Renal pelvis (tissue), 12 donors: ENCODE results near the gene CNOT1. TPM values are rescaled to one million over a fixed set of nuclear protein-coding genes. Genes with fewer than 3 reads are reported as not detected.
"Not testable (repeated sequence)": the region's sequence is repeated elsewhere in the genome, so short reads cannot be mapped to it uniquely, and the experiment has no call there.

Experiments
- DNase-seq: peaks from one replicate; pipeline ENCODE4 v3.0.0-alpha.2; 2013
- long read RNA-seq, 16 experiments: transcript quantifications; one replicate each; lab custom pipeline, GENCODE V29; 2026
- polyA plus RNA-seq, 3 donors: library from polyadenylated mRNA; unstranded; fragments of 120-200 nt; gene quantifications; one replicate each; pipeline ENCODE4 v1.2.1, GENCODE V29; 2013; ENCODE audit not compliant: insufficient read length in 3 of 3

Gene CNOT1
- polyA plus RNA-seq = 100 to 1,000 TPM; 182 to 226 (median 194) TPM
- long read RNA-seq, donor 1, partial matches to known transcripts = 13 of 15 reads
- long read RNA-seq, donor 1, other reads (novel, unspliced or antisense) = 0 of 15 reads
- long read RNA-seq, donor 2, partial matches to known transcripts = 0 of 4 reads
- long read RNA-seq, donor 2, other reads (novel, unspliced or antisense) = 0 of 4 reads
- long read RNA-seq, donor 3, transcript CNOT1-221 (4 exons, 493 nt) = major isoform, 5 of 5 reads
- long read RNA-seq, donor 3, partial matches to known transcripts = 0 of 5 reads
- long read RNA-seq, donor 3, other reads (novel, unspliced or antisense) = 0 of 5 reads
- long read RNA-seq, donor 4, partial matches to known transcripts = 0 of 3 reads
- long read RNA-seq, donor 4, other reads (novel, unspliced or antisense) = 0 of 3 reads
- long read RNA-seq, donor 5, partial matches to known transcripts = 0 of 3 reads
- long read RNA-seq, donor 5, other reads (novel, unspliced or antisense) = 0 of 3 reads
- long read RNA-seq, donor 6, transcript CNOT1-221 (4 exons, 493 nt) = major isoform, 5 of 17 reads
- long read RNA-seq, donor 6, partial matches to known transcripts = 10 of 17 reads
- long read RNA-seq, donor 6, other reads (novel, unspliced or antisense) = 0 of 17 reads
- long read RNA-seq, donor 7, transcript CNOT1-221 (4 exons, 493 nt) = major isoform, 7 of 22 reads
- long read RNA-seq, donor 7, partial matches to known transcripts = 11 of 22 reads
- long read RNA-seq, donor 7, other reads (novel, unspliced or antisense) = 0 of 22 reads
- long read RNA-seq, donor 8, partial matches to known transcripts = 0 of 6 reads
- long read RNA-seq, donor 8, other reads (novel, unspliced or antisense) = 0 of 6 reads
- long read RNA-seq, donor 9, full-length matches to known transcripts = 9 of 15 reads
- long read RNA-seq, donor 9, partial matches to known transcripts = 6 of 15 reads
- long read RNA-seq, donor 9, other reads (novel, unspliced or antisense) = 0 of 15 reads
- long read RNA-seq, donor 10, full-length matches to known transcripts = 9 of 26 reads
- long read RNA-seq, donor 10, partial matches to known transcripts = 17 of 26 reads
- long read RNA-seq, donor 10, other reads (novel, unspliced or antisense) = 0 of 26 reads
- long read RNA-seq, donor 11, full-length matches to known transcripts = 8 of 19 reads
- long read RNA-seq, donor 11, partial matches to known transcripts = 11 of 19 reads
- long read RNA-seq, donor 11, other reads (novel, unspliced or antisense) = 0 of 19 reads
- long read RNA-seq, donor 12, full-length matches to known transcripts = 10 of 32 reads
- long read RNA-seq, donor 12, partial matches to known transcripts = 22 of 32 reads
- long read RNA-seq, donor 12, other reads (novel, unspliced or antisense) = 0 of 32 reads
- long read RNA-seq, donor 13, transcript CNOT1-221 (4 exons, 493 nt) = major isoform, 5 of 28 reads
- long read RNA-seq, donor 13, partial matches to known transcripts = 20 of 28 reads
- long read RNA-seq, donor 13, other reads (novel, unspliced or antisense) = 0 of 28 reads
- long read RNA-seq, donor 14 = 0 reads
- long read RNA-seq, donor 15 = 0 reads
- long read RNA-seq, donor 16, full-length matches to known transcripts = 5 of 5 reads
- long read RNA-seq, donor 16, partial matches to known transcripts = 0 of 5 reads
- long read RNA-seq, donor 16, other reads (novel, unspliced or antisense) = 0 of 5 reads

- peak; percentile 99 for DNase-seq
Observed at GRCh38 chr16:58629733-58630640, at the start of gene CNOT1. Gene CNOT1 (minus strand): TSS chr16:58629826. CDS start chr16:58599337, 30,489 bp downstream.

- no peak for DNase-seq
Observed at GRCh38 chr16:58678716-58679115, 49.1 kb upstream of the CNOT1 start.

GRCh38 chr16:58678269-58678668, 48.6 kb upstream of the CNOT1 start:
- DNase-seq = no peak

GRCh38 chr16:58670946-58671583, 41.4 kb upstream of the CNOT1 start:
- no peak for DNase-seq

GRCh38 chr16:58670177-58670576, 40.6 kb upstream of the CNOT1 start:
- no peak for DNase-seq

GRCh38 chr16:58665200-58665599, 35.6 kb upstream of the CNOT1 start:
- DNase-seq = no peak

- DNase-seq = peak; percentile 68
Observed at GRCh38 chr16:58661199-58661830, 31.7 kb upstream of the CNOT1 start.

- DNase-seq = not testable (repeated sequence)
Observed at GRCh38 chr16:58659911-58660310, 30.3 kb upstream of the CNOT1 start.

GRCh38 chr16:58658796-58659211, 29.2 kb upstream of the CNOT1 start:
- DNase-seq = no peak

- no peak for DNase-seq
Observed at GRCh38 chr16:58656899-58657298, 27.3 kb upstream of the CNOT1 start.

- no peak for DNase-seq
Observed at GRCh38 chr16:58655215-58655596, 25.6 kb upstream of the CNOT1 start.

GRCh38 chr16:58654560-58655214, 25.1 kb upstream of the CNOT1 start:
- no peak for DNase-seq

- no peak for DNase-seq
Observed at GRCh38 chr16:58652741-58653140, 23.1 kb upstream of the CNOT1 start.

GRCh38 chr16:58651965-58652348, 22.3 kb upstream of the CNOT1 start:
- DNase-seq = no peak

- DNase-seq = no peak
Observed at GRCh38 chr16:58649707-58650106, 20.1 kb upstream of the CNOT1 start.

- no peak for DNase-seq
Observed at GRCh38 chr16:58647107-58647506, 17.5 kb upstream of the CNOT1 start.

- no peak for DNase-seq
Observed at GRCh38 chr16:58644765-58645487, 15.3 kb upstream of the CNOT1 start.

GRCh38 chr16:58644108-58644507, 14.5 kb upstream of the CNOT1 start:
- no peak for DNase-seq
